ENCODE measurements around the gene SMC1A.
"Not testable (repeated sequence)": the region's sequence is repeated elsewhere in the genome, so short reads cannot be mapped to it uniquely, and the experiment has no call there.

The SMC1A gene

DNA sequence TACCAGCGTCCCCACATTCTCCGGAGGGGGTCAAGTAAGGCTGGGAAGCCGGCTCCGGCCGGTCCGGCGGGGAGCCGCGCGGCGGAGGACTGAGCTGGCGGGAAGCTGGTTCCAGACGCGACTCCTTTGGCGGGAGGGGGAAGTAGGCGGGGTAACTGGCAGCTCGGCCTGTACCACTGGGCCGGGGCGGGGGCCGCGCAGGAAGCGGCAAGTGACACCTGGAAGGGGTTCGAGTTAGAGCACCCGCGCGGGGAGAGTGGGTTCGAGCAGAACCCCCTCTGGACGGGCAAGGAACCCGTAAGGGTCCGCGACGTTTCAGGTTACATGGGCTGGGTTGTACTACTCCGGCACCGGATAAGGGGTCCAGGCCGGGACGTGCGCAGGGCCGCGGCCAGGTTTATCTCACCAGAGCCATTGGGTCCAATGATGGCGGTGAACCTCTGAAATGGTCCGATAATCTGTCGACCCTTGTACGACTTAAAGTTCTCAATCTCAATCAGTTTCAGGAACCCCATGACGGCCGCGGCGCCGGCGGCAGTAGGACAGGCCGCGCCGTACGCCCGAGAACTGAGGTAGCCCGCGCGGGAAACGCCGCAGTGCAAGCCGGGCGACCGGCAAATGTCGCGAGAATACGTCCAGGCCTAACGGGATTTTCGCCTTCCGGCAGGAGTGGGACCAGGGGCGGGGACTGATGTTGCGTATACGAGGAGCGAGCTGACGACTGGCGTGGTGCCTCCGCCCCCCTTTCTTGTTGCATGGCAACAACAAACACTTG is at the start of gene SMC1A:
TSS of gene SMC1A (minus strand) at position 569 of the 775 bp plus-strand sequence. CDS start at position 515, 54 bp downstream.
- DNase-seq: peak; percentile 92

- no peak for DNase-seq
Measured at GRCh38 chrX:53471346-53471745, 48.9 kb upstream of the SMC1A start.

DNA sequence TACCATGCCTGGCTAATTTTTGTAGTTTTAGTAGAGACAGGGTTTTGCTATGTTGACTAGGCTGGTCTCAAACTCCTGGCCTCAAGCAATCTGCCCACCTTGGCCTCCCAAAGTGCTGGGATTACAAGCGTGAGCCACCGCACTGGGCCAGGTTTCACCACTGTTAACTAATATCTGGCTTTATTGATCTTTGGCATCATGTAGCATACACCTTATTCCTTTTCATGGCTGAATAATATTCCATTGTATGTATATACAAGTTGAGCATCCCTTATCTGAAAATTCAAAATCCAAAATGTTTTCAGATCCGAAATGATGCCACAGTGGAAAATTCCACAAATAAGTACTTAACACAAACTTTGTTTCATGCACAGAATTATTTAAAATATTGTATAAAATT is 46.2 kb upstream of the SMC1A start:
- DNase-seq: not testable (repeated sequence)

DNA sequence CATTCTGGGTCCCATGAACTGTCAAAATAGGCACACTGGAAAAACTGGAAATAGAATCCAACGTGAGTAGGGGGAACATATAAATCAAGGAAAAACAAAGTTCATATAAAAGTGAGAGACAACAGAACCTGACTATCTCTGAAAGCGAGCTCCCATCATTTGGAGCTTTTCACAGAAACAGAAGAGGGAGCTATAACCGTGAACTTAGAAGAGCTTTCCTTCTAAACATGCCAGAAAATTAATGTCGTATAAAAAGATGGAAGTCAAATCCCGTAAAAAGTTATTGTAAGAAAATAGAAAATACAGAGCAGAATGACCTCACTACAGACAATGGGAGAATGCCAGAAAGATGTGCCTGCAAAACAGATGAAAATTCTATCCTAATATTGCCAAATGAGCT is 35.6 kb upstream of the SMC1A start:
- no peak for DNase-seq

DNA sequence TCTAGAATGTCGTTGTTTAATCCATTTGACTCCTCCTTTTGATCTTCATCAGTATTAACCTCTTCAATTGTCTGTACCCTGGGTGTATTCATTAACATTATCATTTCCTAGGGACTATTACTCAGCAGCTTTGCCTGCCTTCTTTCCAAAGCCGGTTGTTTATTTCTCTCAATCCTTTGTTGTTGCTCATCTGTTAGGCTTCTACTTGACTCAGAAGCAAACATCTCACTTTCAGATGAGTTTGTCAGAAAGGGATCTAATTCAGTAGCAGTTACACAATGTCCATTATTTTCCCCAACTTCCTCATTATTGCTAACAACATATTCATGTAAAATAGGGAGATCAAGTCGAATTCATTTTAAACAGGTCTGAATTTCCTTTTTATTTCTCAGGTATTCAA is 33.8 kb upstream of the SMC1A start:
- DNase-seq: no peak

- no peak for DNase-seq
Measured at GRCh38 chrX:53452812-53453211, 30.4 kb upstream of the SMC1A start.

DNA sequence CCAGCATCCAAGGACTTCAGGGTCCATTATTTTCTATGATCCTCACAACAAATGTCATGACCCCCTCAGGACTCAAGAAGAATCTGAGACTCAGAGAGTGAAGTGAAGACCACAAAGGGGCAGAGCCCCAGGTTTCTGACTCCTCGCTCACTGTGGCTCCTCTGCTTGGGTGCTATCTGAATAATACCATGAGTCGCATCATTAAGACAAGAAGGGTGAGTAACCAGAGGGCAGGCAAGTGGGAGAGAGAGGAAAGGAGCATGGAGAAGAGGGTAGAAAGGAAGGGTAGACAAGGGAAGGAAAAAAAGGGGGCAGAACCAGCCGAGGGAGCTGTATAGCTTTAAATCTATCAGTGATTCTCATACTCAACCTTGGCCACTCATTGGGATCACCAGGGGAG is 27.2 kb upstream of the SMC1A start:
- DNase-seq: no peak

- no peak for DNase-seq
Measured at GRCh38 chrX:53447441-53447840, 25.0 kb upstream of the SMC1A start.

DNA sequence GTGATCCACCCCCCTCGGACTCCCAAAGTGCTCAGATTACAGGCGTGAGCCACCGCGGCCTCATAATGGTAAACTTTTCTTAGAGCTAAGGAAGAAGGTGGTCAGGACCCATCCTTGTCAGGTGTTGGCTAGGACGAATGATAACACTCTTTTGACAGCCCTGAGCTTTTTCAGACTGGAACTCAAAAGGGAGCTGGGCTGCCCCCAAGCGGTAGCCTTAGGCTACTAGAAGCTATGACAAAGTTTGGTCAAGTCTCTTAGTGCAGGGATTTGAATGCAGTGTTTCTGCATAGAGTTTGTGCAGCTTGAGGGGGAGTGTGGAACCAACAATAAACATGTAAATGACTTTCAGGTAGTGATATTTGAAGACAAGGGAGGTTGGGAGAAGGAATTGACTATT is 23.5 kb upstream of the SMC1A start:
- peak; percentile 60 for DNase-seq

GRCh38 chrX:53442322-53442631 is 19.8 kb upstream of the SMC1A start:
- DNase-seq: no peak

- peak; percentile 84 for DNase-seq
Measured at GRCh38 chrX:53441531-53442321, 19.3 kb upstream of the SMC1A start.

DNA sequence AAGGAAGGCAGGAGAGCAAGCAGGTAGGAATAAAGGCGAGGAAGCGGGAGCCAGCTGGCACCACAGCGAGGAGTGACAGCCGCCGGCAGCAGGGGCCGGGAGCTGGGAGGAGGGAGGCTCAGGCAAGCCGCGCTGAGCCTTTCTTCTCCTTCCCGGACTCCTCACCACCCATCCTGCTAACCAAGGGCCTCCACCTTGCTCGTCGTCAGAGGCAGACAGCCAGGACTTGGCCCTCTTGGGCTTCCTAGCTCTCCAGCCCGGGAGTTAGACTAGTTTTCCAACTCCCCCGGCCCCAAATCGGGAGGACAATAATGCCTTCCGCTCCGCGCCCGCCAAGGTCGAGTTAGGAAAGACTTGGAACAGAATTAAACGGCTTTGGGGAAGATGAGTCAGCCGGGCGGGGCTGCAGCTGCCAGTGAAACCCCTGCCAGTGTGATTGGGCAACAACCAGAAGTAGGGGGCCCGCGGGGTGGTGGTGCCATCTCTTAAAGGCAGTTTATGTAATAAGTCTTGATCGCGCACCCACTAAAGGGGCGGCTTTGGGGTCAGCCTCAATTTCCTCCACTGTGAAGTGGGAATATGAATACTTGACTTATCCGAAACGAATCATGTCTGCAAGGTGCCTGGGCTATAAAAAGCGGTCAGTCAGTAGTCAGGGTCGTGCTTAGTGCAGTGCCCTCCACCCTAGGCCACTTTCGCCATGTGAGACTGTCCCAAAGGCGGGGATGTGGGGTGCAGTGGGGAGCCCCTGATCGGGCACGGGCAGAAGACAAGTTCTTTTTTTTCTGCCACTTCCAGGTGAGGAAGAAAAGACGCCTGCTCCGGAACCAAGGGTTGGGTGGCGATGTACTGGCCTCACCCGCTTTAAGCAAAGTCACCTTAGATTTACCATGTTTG is 18.4 kb upstream of the SMC1A start:
- DNase-seq: no peak

DNA sequence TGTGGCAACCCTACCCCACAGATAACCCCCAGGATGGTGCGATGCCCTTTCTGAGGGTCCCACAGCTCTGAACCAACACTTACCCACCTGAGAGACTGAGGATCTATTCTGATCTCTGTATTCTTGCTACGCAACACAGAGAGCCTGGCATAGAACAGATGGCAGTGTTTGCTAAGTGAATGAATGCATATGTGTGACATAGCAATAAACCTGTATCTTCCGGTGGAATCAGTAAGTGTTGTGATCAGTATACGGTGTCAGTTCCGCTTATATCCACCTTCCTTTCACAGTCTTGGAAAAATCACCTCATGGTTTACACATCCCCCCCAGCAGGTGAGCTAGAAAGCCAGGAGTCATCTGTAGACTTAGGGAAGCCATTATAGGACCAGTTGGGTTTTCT is 17.6 kb upstream of the SMC1A start:
- DNase-seq: no peak

- DNase-seq: no peak
Measured at GRCh38 chrX:53438832-53439230, 16.4 kb upstream of the SMC1A start.

DNA sequence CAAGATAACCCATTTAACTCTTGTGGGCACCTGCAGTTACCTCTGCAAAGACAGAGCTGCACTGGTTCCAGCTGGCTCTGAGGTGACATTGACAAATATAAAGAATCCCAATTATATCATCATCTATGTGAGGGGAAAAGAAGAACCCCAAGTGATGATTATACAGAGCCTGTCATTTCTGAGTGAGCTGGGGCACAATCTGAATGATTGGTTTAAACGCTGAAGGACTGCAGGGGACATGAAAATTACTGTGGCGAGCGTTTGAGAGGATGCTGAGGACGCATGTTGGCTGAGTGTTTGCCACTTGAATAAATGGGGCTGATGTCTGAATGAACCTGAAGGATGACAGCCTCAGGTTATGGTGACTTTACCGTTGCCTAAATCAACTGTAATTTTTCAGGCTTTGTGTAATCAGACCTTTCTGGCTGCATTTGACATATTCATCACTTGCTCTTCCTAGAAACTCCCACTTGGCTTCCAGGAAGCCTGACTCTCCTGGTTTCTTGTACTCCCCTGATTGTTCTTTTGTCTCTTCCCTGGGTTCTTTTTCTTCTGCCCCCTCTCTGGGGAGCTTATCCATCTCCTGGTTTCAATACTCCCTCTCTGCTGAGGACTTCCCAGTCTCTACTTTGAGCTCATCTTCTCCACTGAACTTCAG is 15.8 kb upstream of the SMC1A start:
- DNase-seq: no peak

DNA sequence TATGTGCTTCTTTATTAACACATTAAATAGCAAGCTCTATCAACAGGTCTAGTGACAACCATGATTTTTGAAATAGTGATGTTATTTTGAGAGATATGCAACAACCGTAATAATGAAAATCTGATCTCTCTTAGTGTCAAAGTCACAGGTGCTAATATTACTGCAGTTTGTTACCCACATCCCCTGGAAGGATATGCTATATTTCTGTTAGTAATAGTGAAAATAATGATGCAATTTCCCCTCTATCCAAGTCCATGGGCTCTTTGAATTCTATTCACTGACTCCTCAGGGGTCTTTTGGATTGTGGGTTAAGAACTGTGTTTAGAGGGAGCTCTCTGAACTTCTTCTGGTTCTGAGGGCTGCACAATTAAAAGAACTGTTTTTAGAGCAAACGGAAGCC is 14.8 kb upstream of the SMC1A start:
- no peak for DNase-seq

DNA sequence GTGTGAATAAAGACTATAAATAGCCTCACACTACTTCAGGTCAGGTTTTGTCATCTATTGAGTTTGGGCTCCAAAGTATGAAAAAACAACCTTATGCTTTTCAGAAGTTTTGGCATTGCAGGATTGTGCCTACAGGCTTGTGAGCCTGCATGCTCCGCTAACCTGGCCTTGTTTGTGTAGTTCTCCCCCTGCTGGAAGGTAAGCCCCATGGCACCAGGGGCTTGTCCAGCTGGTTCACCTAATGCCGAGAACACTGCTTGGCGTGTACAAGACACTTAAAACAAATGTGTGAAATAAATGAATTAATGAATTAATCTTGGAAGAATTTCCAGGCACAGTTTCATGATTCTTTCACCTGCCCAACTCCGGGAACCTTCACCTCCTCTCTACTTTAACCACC is 13.5 kb upstream of the SMC1A start:
- peak; percentile 79 for DNase-seq

- peak; percentile 77 for DNase-seq
Measured at GRCh38 chrX:53433651-53434639, 11.5 kb upstream of the SMC1A start, which contains the start of gene HSD17B10. TSS of gene HSD17B10 (minus strand) at chrX:53434370. CDS start at chrX:53434345, 25 bp downstream.

DNA sequence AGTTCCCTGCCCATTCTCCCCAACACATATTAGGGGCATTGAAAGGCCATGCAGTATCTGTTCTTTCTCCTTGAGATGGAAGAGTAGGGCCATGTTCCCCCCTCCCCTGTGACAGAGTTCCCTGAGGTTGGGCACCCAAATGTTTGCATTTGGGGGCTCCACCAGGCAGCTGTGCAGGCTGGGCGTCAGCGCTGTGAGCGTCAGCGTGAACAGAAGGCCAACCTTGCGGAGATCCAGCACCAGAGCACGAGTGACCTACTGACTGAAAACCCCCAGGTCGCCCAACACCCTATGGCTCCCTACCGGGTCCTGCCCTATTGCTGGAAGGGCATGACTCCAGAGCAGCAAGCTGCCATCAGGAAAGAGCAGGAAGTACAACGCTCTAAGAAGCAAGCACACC is 7.8 kb upstream of the SMC1A start:
- DNase-seq: no peak

DNA sequence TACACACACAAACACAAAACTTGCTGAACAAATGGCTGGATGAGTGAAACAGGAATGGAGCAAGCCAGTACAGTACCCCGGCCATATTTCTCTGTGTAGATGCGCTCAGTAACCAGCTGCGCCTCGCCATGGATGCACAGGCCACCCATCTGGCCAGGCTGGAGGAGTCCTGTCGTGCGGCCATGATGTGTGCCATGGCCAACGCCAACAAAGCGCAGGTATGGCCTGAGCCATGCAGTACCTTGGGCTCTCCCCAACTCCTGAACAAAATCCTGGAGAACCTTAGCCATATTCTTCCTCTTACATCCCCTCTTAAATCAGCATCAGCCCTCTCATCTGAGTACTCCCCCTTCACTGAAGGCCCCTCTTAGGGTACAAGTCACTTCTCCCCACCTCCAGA is 7.3 kb upstream of the SMC1A start:
- DNase-seq: no peak

- no peak for DNase-seq
Measured at GRCh38 chrX:53422861-53423306, 430 bp upstream of the SMC1A start, which contains the start of gene RIBC1. TSS of gene RIBC1 (plus strand) at chrX:53422873. CDS start at chrX:53426277, 3,404 bp downstream.

Measured in 8988T (cell line).